CD4-positive, alpha-beta memory T cell (primary cell): ENCODE data around the gene KRR1. TPM values are rescaled to one million over a fixed set of nuclear protein-coding genes. Genes with fewer than 3 reads are reported as not detected.

Source experiments
- CTCF ChIA-PET: fragments of 350-600 bp; sonication (Branson Sonifier 250); formaldehyde crosslinking; loops from one replicate; lab custom pipeline; 2021; ENCODE audit warnings: inconsistent platforms; ENCODE audit not compliant: partially characterized antibody; lab: Charles Lee
- POLR2A ChIA-PET: fragments of 350-600 bp; sonication (Branson Sonifier 250); formaldehyde crosslinking; loops from one replicate; lab custom pipeline; 2021; ENCODE audit not compliant: partially characterized antibody; lab: Charles Lee
- DNase-seq, 5 donors: peaks; one replicate each; pipeline versions ENCODE4 v3.0.0 to v3.0.0-alpha.2; 2020 to 2022; ENCODE audit warnings: mixed read lengths in 1 of 5
- H3K27ac ChIP-seq: one replicate; pipeline ENCODE4 v1.7.0; 2013; ENCODE audit warnings: low read depth, low read length
- H3K27me3 ChIP-seq: 2 replicates; pipeline ENCODE4 v1.7.0; 2013; ENCODE audit warnings: mild to moderate bottlenecking, low read length, moderate library complexity; ENCODE audit not compliant: insufficient read depth
- H3K36me3 ChIP-seq: 2 replicates; pipeline ENCODE4 v1.7.0; 2013; ENCODE audit warnings: mild to moderate bottlenecking, low read length, moderate library complexity; ENCODE audit not compliant: insufficient read depth
- H3K4me1 ChIP-seq: 2 replicates; pipeline ENCODE4 v1.7.0; 2013; ENCODE audit warnings: mild to moderate bottlenecking, low read length, moderate library complexity; ENCODE audit not compliant: insufficient read depth
- H3K4me3 ChIP-seq, 2 donors: one replicate each; pipeline ENCODE4 v1.7.0; 2013; ENCODE audit warnings: low read length in 2 of 2, mild to moderate bottlenecking in 1 of 2
- H3K9me3 ChIP-seq, 2 donors: one replicate each; pipeline ENCODE4 v1.7.0; 2013; ENCODE audit warnings: low read length in 2 of 2, control low read depth in 1 of 2; ENCODE audit not compliant: control insufficient read depth in 1 of 2
- H3K27ac Mint-ChIP-seq, 7 donors: one replicate each; pipeline ENCODE4 v1.8.0; 2020 to 2021; ENCODE audit warnings: mixed read lengths in 7 of 7, mild to moderate bottlenecking in 6 of 7, inconsistent platforms in 3 of 7, moderate library complexity in 3 of 7
- H3K27me3 Mint-ChIP-seq, 2 donors: one replicate each; pipeline ENCODE4 v1.8.0; 2020 to 2021; ENCODE audit warnings: mixed read lengths in 2 of 2
- H3K36me3 Mint-ChIP-seq, 2 donors: one replicate each; pipeline ENCODE4 v1.8.0; 2020 to 2021; ENCODE audit warnings: mixed read lengths in 2 of 2, inconsistent platforms in 1 of 2, mild to moderate bottlenecking in 1 of 2
- H3K4me1 Mint-ChIP-seq, 4 donors: one replicate each; pipeline ENCODE4 v1.8.0; 2020 to 2021; ENCODE audit warnings: mixed read lengths in 4 of 4, mild to moderate bottlenecking in 1 of 4
- H3K4me3 Mint-ChIP-seq, 8 donors: one replicate each; pipeline ENCODE4 v1.8.0; 2020 to 2021; ENCODE audit warnings: mixed read lengths in 8 of 8, mild to moderate bottlenecking in 7 of 8, moderate library complexity in 6 of 8, inconsistent platforms in 3 of 8
- H3K9me3 Mint-ChIP-seq, 8 donors: one replicate each; pipeline ENCODE4 v1.8.0; 2020 to 2021; ENCODE audit warnings: mixed read lengths in 8 of 8, mild to moderate bottlenecking in 5 of 8, inconsistent platforms in 3 of 8, moderate library complexity in 1 of 8
- intact Hi-C: fragments of 100-400 bp; cut with micrococcal nuclease; formaldehyde crosslinking; loops from one replicate; pipeline ENCODE4 v1.15.1; 2023
- polyA plus RNA-seq, 2 donors: library from polyadenylated mRNA; unstranded; fragments of 300-500 nt; fragmentation: Illumina TruSeq; gene quantifications; one replicate each; pipeline ENCODE4 v1.2.3, GENCODE V29; 2021
- total RNA-seq, 2 experiments: library from RNA; stranded (reverse); gene quantifications; one replicate each; pipeline ENCODE4 v1.2.3, GENCODE V29; 2021

The KRR1 gene
- total and polyA plus RNA-seq, 4 experiments from 2014 or later, result 51.2 to 66.1 (median 62.9) TPM

- Mint-ChIP-seq H3K4me1 (peaks cover 38 to 53% (median 40%) of the 10 kb centered on the region in 4 donors), H3K4me3 (peak overlapping the region in 1 of 8 donors; percentile 62)
- POLR2A ChIA-PET, result interaction anchor here (4.5 to 14.1 kb wide), 3 partner anchors 17 to 86 kb away, joined by 27 to 204 read pairs (median 106); partner anchors contain the start of gene GLIPR1L2
These were observed 34.3 kb downstream of the KRR1 start for GRCh38 chr12:75477137-75477536.

GRCh38 chr12:75476071-75476470 is 35.3 kb downstream of the KRR1 start:
- Mint-ChIP-seq H3K36me3 (peaks cover 0 to 8% of the 10 kb centered on the region in 2 donors), H3K27ac (peak overlapping the region in 3 of 7 donors; percentile 3 to 30 (median 10)), H3K9me3 (peaks cover 0 to 2% (median 0%) of the 10 kb centered on the region in 8 donors), H3K4me1 (peaks cover 33 to 44% (median 35%) of the 10 kb centered on the region in 4 donors), H3K4me3 (no peak overlapping the region), H3K27me3 (peaks cover 0 to 2% of the 10 kb centered on the region in 2 donors)
- no peaks in the 10 kb centered on the region for H3K9me3 ChIP-seq
- DNase-seq, result no peak
- H3K36me3 ChIP-seq, result no peaks in the 10 kb centered on the region
- H3K4me1 ChIP-seq, result peaks cover 39% of the 10 kb centered on the region
- POLR2A ChIA-PET, result interaction anchor here (14.1 kb wide), 1 partner anchor 16 kb away, joined by 204 read pairs; no protein-coding TSS in a partner anchor
- intact Hi-C loops, result no loop called here
- H3K27me3 ChIP-seq, result no peaks in the 10 kb centered on the region
- no peak overlapping the region for H3K4me3 ChIP-seq
- H3K27ac ChIP-seq, result no peak overlapping the region
- CTCF ChIA-PET, result interaction anchor here (2.0 to 11.2 kb wide), 2 partner anchors 38 to 84 kb away, joined by 8 to 158 read pairs; partner anchors contain the start of gene GLIPR1L2

More at GRCh38 chr12:75477137-75477536, 34.3 kb downstream of the KRR1 start:
- intact Hi-C loops, result no loop called here
- no peaks in the 10 kb centered on the region for H3K27me3 ChIP-seq
- DNase-seq, result no peak
- H3K27ac ChIP-seq, result no peak overlapping the region
- Mint-ChIP-seq H3K27ac (peak overlapping the region; percentile 79 to 100 (median 99)), H3K9me3 (peaks cover 0 to 2% (median 0%) of the 10 kb centered on the region in 8 donors), H3K27me3 (peaks cover 0 to 2% of the 10 kb centered on the region in 2 donors), H3K36me3 (peaks cover 0 to 13% of the 10 kb centered on the region in 2 donors)
- H3K4me3 ChIP-seq, result no peak overlapping the region
- no peaks in the 10 kb centered on the region for H3K9me3 ChIP-seq
- no peaks in the 10 kb centered on the region for H3K36me3 ChIP-seq
- CTCF ChIA-PET, result interaction anchor here (0.7 to 11.2 kb wide), 4 partner anchors 8 to 86 kb away, joined by 5 to 158 read pairs (median 6); partner anchors contain the start of gene GLIPR1L2
- peaks cover 46% of the 10 kb centered on the region for H3K4me1 ChIP-seq

- DNase-seq, result no peak
- no peak overlapping the region for H3K27ac ChIP-seq
- ChIA-PET CTCF (interaction anchor here (2.1 to 2.4 kb wide), 2 partner anchors 11 to 37 kb away, joined by 10 to 35 read pairs; no protein-coding TSS in a partner anchor), POLR2A (interaction anchor here (1.0 to 14.1 kb wide), 2 partner anchors 14 to 37 kb away, joined by 3 to 204 read pairs; no protein-coding TSS in a partner anchor)
- H3K27ac Mint-ChIP-seq, result no peak overlapping the region
- H3K4me3 Mint-ChIP-seq, result no peak overlapping the region
- peaks cover 21 to 25% (median 23%) of the 10 kb centered on the region in 4 donors for H3K4me1 Mint-ChIP-seq
- H3K27me3 ChIP-seq, result no peaks in the 10 kb centered on the region
- H3K36me3 ChIP-seq, result no peaks in the 10 kb centered on the region
- intact Hi-C loops, result no loop called here
- H3K36me3 Mint-ChIP-seq, result no peaks in the 10 kb centered on the region
- no peak overlapping the region for H3K4me3 ChIP-seq
- no peaks in the 10 kb centered on the region for H3K9me3 Mint-ChIP-seq
- H3K4me1 ChIP-seq, result peaks cover 25% of the 10 kb centered on the region
- H3K9me3 ChIP-seq, result no peaks in the 10 kb centered on the region
- no peaks in the 10 kb centered on the region for H3K27me3 Mint-ChIP-seq
These were observed 37.3 kb downstream of the KRR1 start for GRCh38 chr12:75474116-75474515.

GRCh38 chr12:75471902-75472890 is 39.2 kb downstream of the KRR1 start:
- Mint-ChIP-seq H3K36me3 (no peaks in the 10 kb centered on the region), H3K27ac (no peak overlapping the region), H3K9me3 (no peaks in the 10 kb centered on the region), H3K4me1 (peaks cover 5 to 9% (median 5%) of the 10 kb centered on the region in 4 donors), H3K4me3 (no peak overlapping the region), H3K27me3 (no peaks in the 10 kb centered on the region)
- ChIA-PET CTCF (interaction anchor here (1.4 to 4.1 kb wide), 4 partner anchors 12 to 138 kb away, joined by 3 to 23 read pairs (median 6); partner anchors contain the start of genes GLIPR1L1 and GLIPR1L2), POLR2A (interaction anchor here (1.5 to 2.2 kb wide), 2 partner anchors 8 to 14 kb away, joined by 7 to 9 read pairs; partner anchors contain the start of gene GLIPR1)
- Histone ChIP-seq H3K4me1 (peaks cover 5% of the 10 kb centered on the region), H3K36me3 (no peaks in the 10 kb centered on the region), H3K27me3 (no peaks in the 10 kb centered on the region), H3K4me3 (no peak overlapping the region), H3K9me3 (no peaks in the 10 kb centered on the region), H3K27ac (no peak overlapping the region)
- DNase-seq, result no peak
- intact Hi-C loops, result no loop called here

- peak overlapping the region in 7 of 8 donors; percentile 19 to 79 (median 64) for H3K4me3 Mint-ChIP-seq
- peak overlapping the region in 6 of 7 donors; percentile 2 to 88 (median 70) for H3K27ac Mint-ChIP-seq
- Histone ChIP-seq H3K36me3 (no peaks in the 10 kb centered on the region), H3K27ac (no peak overlapping the region), H3K27me3 (no peaks in the 10 kb centered on the region), H3K4me3 (no peak overlapping the region), H3K4me1 (peaks cover 48% of the 10 kb centered on the region), H3K9me3 (no peaks in the 10 kb centered on the region)
- DNase-seq, result no peak
- H3K36me3 Mint-ChIP-seq, result peaks cover 0 to 3% of the 10 kb centered on the region in 2 donors
- ChIA-PET CTCF (interaction anchor here (0.9 to 4.1 kb wide), 4 partner anchors 11 to 69 kb away, joined by 6 to 37 read pairs (median 12); partner anchors contain the start of gene GLIPR1L2), POLR2A (interaction anchor here (1.3 to 16.6 kb wide), 2 partner anchors 9 to 20 kb away, joined by 3 to 204 read pairs; partner anchors contain the start of gene GLIPR1)
- peaks cover 42 to 67% (median 55%) of the 10 kb centered on the region in 4 donors for H3K4me1 Mint-ChIP-seq
- peaks cover 0 to 9% (median 4%) of the 10 kb centered on the region in 8 donors for H3K9me3 Mint-ChIP-seq
- no peaks in the 10 kb centered on the region for H3K27me3 Mint-ChIP-seq
- intact Hi-C loops, result no loop called here
These were observed 51.2 kb downstream of the KRR1 start for GRCh38 chr12:75460204-75460603.

- Mint-ChIP-seq H3K9me3 (peaks cover 0 to 9% (median 4%) of the 10 kb centered on the region in 8 donors), H3K27me3 (no peaks in the 10 kb centered on the region), H3K36me3 (peaks cover 0 to 3% of the 10 kb centered on the region in 2 donors), H3K27ac (peak overlapping the region; percentile 2 to 88 (median 72)), H3K4me1 (peaks cover 42 to 70% (median 55%) of the 10 kb centered on the region in 4 donors), H3K4me3 (peak overlapping the region in 7 of 8 donors; percentile 19 to 79 (median 64))
- Histone ChIP-seq H3K36me3 (no peaks in the 10 kb centered on the region), H3K27ac (no peak overlapping the region), H3K4me1 (peaks cover 48% of the 10 kb centered on the region), H3K27me3 (no peaks in the 10 kb centered on the region), H3K4me3 (peak overlapping the region in 1 of 2 donors; percentile 11), H3K9me3 (no peaks in the 10 kb centered on the region)
- DNase-seq, result no peak
- intact Hi-C loops, result no loop called here
- ChIA-PET POLR2A (interaction anchor here (1.3 to 16.6 kb wide), 2 partner anchors 10 to 20 kb away, joined by 3 to 204 read pairs; partner anchors contain the start of gene GLIPR1), CTCF (interaction anchor here (0.8 to 4.1 kb wide), 5 partner anchors 12 to 69 kb away, joined by 3 to 37 read pairs (median 12); partner anchors contain the start of genes GLIPR1 and GLIPR1L2)
These were observed 51.7 kb downstream of the KRR1 start for GRCh38 chr12:75459755-75460154.
